Lower lobe of right lung (tissue), 2 donors: Measurements from ENCODE around the gene HERPUD1. TPM values are rescaled to one million over a fixed set of nuclear protein-coding genes. Genes with fewer than 3 reads are reported as not detected.
"Not testable (repeated sequence)": the region's sequence is repeated elsewhere in the genome, so short reads cannot be mapped to it uniquely, and the experiment has no call there.

Experiments used
- ATAC-seq, 2 donors: fragments of 200-7000 bp; cut with Tn5 transposase; one replicate each; pipeline ENCODE4 v1.9.1; 2020 to 2022; ENCODE audit warnings: mild to moderate bottlenecking in 2 of 2, moderate library complexity in 2 of 2
- DNase-seq: peaks from one replicate; pipeline ENCODE4 v3.0.0-alpha.2; 2020
- H3K27ac ChIP-seq: fragments of 200-600 bp; one replicate; pipeline ENCODE4 v1.8.0; 2022
- H3K27me3 ChIP-seq: fragments of 200-600 bp; one replicate; pipeline ENCODE4 v1.8.0; 2022; ENCODE audit warnings: low read depth
- H3K36me3 ChIP-seq: fragments of 200-600 bp; one replicate; pipeline ENCODE4 v1.8.0; 2022; ENCODE audit warnings: mild to moderate bottlenecking
- H3K4me1 ChIP-seq: fragments of 200-600 bp; one replicate; pipeline ENCODE4 v1.8.0; 2022
- H3K4me3 ChIP-seq: fragments of 200-600 bp; one replicate; pipeline ENCODE4 v1.8.0; 2022; ENCODE audit warnings: mild to moderate bottlenecking
- H3K9me3 ChIP-seq: fragments of 200-600 bp; one replicate; pipeline ENCODE4 v1.8.0; 2022
- intact Hi-C: fragments of 100-400 bp; cut with DNase I; formaldehyde crosslinking; loops from one replicate; pipeline ENCODE4 v1.11.0; 2022
- total RNA-seq: library from RNA; stranded (reverse); fragmentation: NEBNext Ultra II Directional; extraction: Animal tissue kit (Norgen Biotek cat#: 25700); gene quantifications from one replicate; pipeline ENCODE4 v1.2.1, GENCODE V29; 2021
- TF ChIP-seq, protein P1 (sequence below): fragments of 200-600 bp; IDR thresholded peaks from one replicate; pipeline ENCODE4 v1.8.0; 2022; ENCODE audit warnings: antibody characterized with exemption, mild to moderate bottlenecking
- donor health status: DM: no; HTN: yes; CAD: no; lungs with severe emphysema.

Gene HERPUD1
- total RNA-seq, 1 donor from 2014 or later = 174 TPM

DNA sequence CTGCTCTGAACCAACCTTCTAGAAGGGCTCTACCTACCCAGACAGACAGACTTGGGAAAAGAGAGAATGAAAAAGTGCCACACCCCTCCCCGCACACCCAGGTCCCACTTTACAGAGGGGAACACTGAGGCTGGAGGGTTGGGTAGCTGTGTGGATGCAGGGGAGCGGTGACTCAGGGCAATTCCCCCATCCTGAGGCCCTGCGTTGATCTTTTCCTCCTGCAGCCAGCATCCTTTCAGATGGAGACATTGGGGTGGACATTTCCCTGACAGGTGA, 39.8 kb downstream of the HERPUD1 start:
- Histone ChIP-seq H3K4me3 (no peak overlapping the region), H3K4me1 (no peaks in the 10 kb centered on the region), H3K27me3 (no peaks in the 10 kb centered on the region), H3K9me3 (no peaks in the 10 kb centered on the region), H3K27ac (no peak overlapping the region), H3K36me3 (no peaks in the 10 kb centered on the region)
- intact Hi-C loops = no loop called here
- TF ChIP-seq, protein P1, sequence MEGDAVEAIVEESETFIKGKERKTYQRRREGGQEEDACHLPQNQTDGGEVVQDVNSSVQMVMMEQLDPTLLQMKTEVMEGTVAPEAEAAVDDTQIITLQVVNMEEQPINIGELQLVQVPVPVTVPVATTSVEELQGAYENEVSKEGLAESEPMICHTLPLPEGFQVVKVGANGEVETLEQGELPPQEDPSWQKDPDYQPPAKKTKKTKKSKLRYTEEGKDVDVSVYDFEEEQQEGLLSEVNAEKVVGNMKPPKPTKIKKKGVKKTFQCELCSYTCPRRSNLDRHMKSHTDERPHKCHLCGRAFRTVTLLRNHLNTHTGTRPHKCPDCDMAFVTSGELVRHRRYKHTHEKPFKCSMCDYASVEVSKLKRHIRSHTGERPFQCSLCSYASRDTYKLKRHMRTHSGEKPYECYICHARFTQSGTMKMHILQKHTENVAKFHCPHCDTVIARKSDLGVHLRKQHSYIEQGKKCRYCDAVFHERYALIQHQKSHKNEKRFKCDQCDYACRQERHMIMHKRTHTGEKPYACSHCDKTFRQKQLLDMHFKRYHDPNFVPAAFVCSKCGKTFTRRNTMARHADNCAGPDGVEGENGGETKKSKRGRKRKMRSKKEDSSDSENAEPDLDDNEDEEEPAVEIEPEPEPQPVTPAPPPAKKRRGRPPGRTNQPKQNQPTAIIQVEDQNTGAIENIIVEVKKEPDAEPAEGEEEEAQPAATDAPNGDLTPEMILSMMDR = no peak
- DNase-seq = no peak
- no peak for ATAC-seq

DNA sequence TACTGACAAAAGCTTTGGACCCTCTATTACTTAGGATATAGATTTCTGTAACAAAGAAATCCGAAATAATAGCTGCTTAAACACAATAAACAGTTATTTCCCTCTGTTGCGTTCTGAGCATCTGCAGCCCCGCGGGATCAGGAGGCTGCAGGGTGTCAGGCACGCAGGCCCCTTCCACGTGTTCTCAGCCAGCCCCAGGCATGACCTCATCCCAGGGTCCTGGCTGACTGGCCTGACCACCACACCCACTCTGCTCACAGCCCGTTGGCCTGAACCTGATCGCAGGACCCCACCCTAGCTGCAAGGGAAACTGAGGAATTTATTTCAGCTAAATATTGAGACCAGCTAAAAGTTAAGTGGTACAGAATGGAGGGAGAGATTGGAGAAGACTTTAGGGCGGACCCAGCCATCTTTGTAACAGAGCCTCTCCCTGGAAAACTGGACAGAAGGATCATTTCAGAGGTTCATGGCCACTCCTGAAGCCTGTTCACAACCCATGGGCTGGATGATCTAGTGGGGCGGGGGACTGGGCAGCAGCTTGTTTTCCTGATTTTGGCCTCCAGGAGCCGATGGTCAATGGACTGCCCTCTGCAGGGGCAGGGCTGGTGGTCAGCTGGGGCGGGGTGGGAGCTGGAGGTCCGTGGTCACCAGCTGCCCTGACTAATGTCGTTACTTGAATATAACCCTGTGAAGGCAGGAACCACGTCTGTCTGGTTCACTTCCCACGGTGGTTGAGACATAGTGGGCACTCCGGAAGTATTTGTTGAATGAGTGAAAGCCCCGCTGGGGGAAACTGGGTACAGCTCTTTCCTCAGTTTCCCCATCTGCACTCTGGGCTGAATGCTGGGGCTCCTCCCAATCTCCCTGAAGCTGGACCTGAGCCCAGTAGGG, 40.7 kb downstream of the HERPUD1 start:
- Histone ChIP-seq H3K9me3 (no peaks in the 10 kb centered on the region), H3K27me3 (no peaks in the 10 kb centered on the region), H3K27ac (no peak overlapping the region), H3K4me3 (no peak overlapping the region), H3K36me3 (no peaks in the 10 kb centered on the region), H3K4me1 (no peaks in the 10 kb centered on the region)
- DNase-seq = no peak
- intact Hi-C loops = no loop called here
- no peak for ATAC-seq
- TF ChIP-seq, protein P1 = no peak

DNA sequence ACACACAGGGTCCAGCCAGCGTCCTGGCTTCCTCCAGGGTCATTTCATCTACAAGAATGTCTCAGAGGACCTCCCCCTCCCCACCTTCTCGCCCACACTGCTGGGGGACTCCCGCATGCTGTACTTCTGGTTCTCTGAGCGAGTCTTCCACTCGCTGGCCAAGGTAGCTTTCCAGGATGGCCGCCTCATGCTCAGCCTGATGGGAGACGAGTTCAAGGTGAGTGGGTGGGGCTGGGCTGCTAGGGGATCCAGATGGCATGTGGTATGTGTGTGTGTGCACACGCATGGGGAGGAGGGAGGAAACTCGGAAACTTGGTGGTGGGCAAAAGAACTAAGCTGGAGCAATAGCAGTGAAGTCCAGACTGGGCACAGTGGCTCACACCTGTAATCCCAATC, 41.4 kb downstream of the HERPUD1 start:
- TF ChIP-seq, protein P1 = no peak
- no peaks in the 10 kb centered on the region for H3K27me3 ChIP-seq
- DNase-seq (no peak), ATAC-seq (no peak)
- no peaks in the 10 kb centered on the region for H3K36me3 ChIP-seq
- no peaks in the 10 kb centered on the region for H3K9me3 ChIP-seq
- H3K27ac ChIP-seq = no peak overlapping the region
- no peaks in the 10 kb centered on the region for H3K4me1 ChIP-seq
- intact Hi-C loops = no loop called here
- no peak overlapping the region for H3K4me3 ChIP-seq

DNA sequence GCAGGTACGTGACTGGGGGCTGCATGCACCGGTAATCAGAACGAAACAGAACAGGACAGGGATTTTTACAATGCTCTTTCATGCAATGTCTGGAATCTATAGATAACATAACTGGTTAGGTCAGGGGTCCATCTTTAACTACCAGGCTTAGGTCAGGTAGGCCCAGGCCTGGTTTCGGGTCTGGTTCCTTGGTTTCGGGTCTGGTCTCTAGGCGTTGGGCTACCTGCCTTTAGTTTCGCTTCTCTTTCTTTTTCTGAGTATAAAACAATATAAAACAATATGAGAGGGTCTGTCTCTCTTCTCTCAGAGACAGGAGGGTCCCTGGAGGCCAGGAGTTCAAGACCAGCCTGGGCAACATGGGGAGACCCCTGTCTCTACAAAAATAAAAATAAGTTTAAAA, 42.0 kb downstream of the HERPUD1 start:
- H3K9me3 ChIP-seq, H3K4me3 ChIP-seq, H3K27ac ChIP-seq, H3K27me3 ChIP-seq, DNase-seq, intact Hi-C loops, H3K4me1 ChIP-seq, H3K36me3 ChIP-seq, ATAC-seq: not testable (repeated sequence)

DNA sequence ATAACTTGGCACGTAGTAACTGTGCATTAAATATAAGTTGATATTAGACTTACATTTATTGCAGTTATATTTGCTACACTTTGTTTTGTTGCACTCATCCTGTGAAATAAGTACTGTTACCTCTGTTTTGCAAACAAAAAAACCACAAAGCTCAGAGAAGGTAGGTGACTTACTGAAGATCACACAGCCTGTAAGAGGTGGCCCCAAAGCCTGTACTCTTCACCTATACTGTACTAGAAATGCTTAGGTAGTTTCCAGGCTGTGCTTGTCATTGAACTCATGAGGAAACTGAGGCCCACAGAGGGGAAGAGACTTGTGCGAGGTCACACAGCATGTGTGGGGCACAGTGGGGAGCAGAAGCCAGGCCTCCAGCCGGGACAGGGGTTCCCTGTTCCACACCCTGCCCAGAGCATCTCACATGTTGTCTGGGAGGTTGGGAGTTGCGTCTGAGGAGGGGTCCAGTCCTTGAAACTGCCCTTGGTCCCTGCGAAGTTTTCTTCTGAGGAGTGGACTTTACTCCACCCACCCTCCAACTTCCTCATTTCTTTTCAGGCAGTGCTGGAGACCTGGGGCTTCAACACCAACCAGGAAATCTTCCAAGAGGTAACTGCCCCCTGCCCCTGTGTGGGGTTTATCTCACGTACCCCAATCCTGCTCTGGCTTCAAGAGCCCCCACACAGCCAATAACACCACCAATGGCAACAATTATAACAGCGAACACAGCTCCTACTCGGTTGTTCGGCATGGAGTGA, 42.8 kb downstream of the HERPUD1 start:
- TF ChIP-seq, protein P1 = no peak
- no peaks in the 10 kb centered on the region for H3K4me1 ChIP-seq
- H3K9me3 ChIP-seq = no peaks in the 10 kb centered on the region
- intact Hi-C loops = no loop called here
- no peak overlapping the region for H3K27ac ChIP-seq
- no peaks in the 10 kb centered on the region for H3K27me3 ChIP-seq
- H3K36me3 ChIP-seq = no peaks in the 10 kb centered on the region
- no peak for DNase-seq
- H3K4me3 ChIP-seq = no peak overlapping the region
- ATAC-seq = no peak

DNA sequence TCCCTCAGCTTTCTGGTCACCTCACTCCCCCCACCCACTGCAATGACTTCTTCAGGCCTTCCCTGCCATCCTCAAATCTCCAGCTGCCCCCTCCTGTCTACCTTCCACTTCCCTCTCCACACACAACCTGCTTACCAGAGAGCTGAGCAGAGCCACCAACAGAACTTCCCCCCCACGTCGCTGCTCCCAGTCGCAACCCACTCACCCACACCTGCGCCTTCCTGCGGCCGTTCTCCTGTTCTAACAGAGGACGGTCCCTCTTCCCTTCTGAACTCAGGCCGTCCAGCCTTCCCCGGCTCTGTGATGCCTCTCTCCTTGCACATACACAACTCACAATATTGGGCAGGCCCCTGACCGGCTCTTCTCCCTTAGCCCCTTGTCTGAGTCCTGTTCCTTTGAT, 43.8 kb downstream of the HERPUD1 start:
- Histone ChIP-seq H3K36me3 (no peaks in the 10 kb centered on the region), H3K27me3 (no peaks in the 10 kb centered on the region), H3K4me1 (no peaks in the 10 kb centered on the region), H3K9me3 (no peaks in the 10 kb centered on the region), H3K27ac (no peak overlapping the region), H3K4me3 (no peak overlapping the region)
- DNase-seq (no peak), ATAC-seq (no peak)
- TF ChIP-seq, protein P1 = no peak
- intact Hi-C loops = no loop called here
